GM23248 (cell line): ENCODE data around the gene FAM13C. TPM values are rescaled to one million over a fixed set of nuclear protein-coding genes. Genes with fewer than 3 reads are reported as not detected.

Experiments
- DNase-seq: peaks from one replicate; pipeline ENCODE4 v3.0.0-alpha.2; 2015
- H2AFZ ChIP-seq: fragments of 200-600 bp; sonication (generic); 2 replicates; pipeline ENCODE4 v1.6.1; 2016; ENCODE audit warnings: antibody characterized with exemption
- H3F3A ChIP-seq: fragments of 200-600 bp; sonication (generic); 2 replicates; pipeline ENCODE4 v1.6.1; 2016; ENCODE audit warnings: mild to moderate bottlenecking, antibody characterized with exemption, mixed run types; ENCODE audit not compliant: insufficient read depth
- H3K27ac ChIP-seq: fragments of 200-600 bp; sonication (generic); 2 replicates; pipeline ENCODE4 v1.5.1; 2016; ENCODE audit warnings: mild to moderate bottlenecking
- H3K27me3 ChIP-seq: fragments of 200-600 bp; sonication (generic); replicated peaks from 2 replicates; pipeline ENCODE4 v1.6.1; 2016; ENCODE audit warnings: mild to moderate bottlenecking; ENCODE audit not compliant: insufficient read depth
- H3K36me3 ChIP-seq: fragments of 200-600 bp; sonication (generic); 2 replicates; pipeline ENCODE4 v1.6.1; 2016; ENCODE audit warnings: low read depth, mild to moderate bottlenecking
- H3K4me1 ChIP-seq: fragments of 200-600 bp; sonication (generic); 2 replicates; pipeline ENCODE4 v1.6.1; 2016; ENCODE audit warnings: mild to moderate bottlenecking; ENCODE audit not compliant: insufficient read depth
- H3K4me2 ChIP-seq: fragments of 200-600 bp; sonication (generic); one replicate; pipeline ENCODE4 v1.6.1; 2016; ENCODE audit warnings: mild to moderate bottlenecking; ENCODE audit not compliant: unreplicated experiment
- H3K4me3 ChIP-seq: fragments of 200-600 bp; sonication (generic); 2 replicates; pipeline ENCODE4 v1.5.1; 2016; ENCODE audit warnings: mild to moderate bottlenecking
- H3K79me2 ChIP-seq: fragments of 200-600 bp; sonication (generic); 2 replicates; pipeline ENCODE4 v1.6.1; 2016; ENCODE audit warnings: mild to moderate bottlenecking; ENCODE audit not compliant: insufficient read depth
- H3K9ac ChIP-seq: fragments of 200-600 bp; sonication (generic); 2 replicates; pipeline ENCODE4 v1.6.1; 2016; ENCODE audit warnings: mild to moderate bottlenecking
- H3K9me2 ChIP-seq: fragments of 200-600 bp; sonication (generic); 2 replicates; pipeline ENCODE4 v1.6.1; 2016; ENCODE audit warnings: mixed run types, mild to moderate bottlenecking, moderate library complexity; ENCODE audit not compliant: insufficient read depth
- H3K9me3 ChIP-seq: fragments of 200-600 bp; sonication (generic); one replicate; pipeline ENCODE4 v1.6.1; 2017; ENCODE audit warnings: low read depth
- H4K20me1 ChIP-seq: fragments of 200-600 bp; sonication (generic); 2 replicates; pipeline ENCODE4 v1.6.0; 2016; ENCODE audit not compliant: insufficient read depth
- EZH2 ChIP-seq: fragments of 200-600 bp; sonication (generic); IDR thresholded peaks from 2 replicates; pipeline ENCODE4 v1.6.1; 2018; ENCODE audit warnings: antibody characterized with exemption, mild to moderate bottlenecking; ENCODE audit not compliant: insufficient read depth, poor library complexity, severe bottlenecking
- EZH2phosphoT487 ChIP-seq: fragments of 200-600 bp; sonication (generic); IDR thresholded peaks from 2 replicates; pipeline ENCODE4 v1.6.1; 2018; ENCODE audit warnings: antibody characterized with exemption, moderate library complexity, mild to moderate bottlenecking, low read depth; ENCODE audit not compliant: insufficient read depth
- WGBS, 2 experiments: methylation state at CpG; one replicate each; pipeline ENCODE4 v1.1.6; 2015 to 2017; ENCODE audit warnings: low lambda C conversion rate in 2 of 2, low coverage in 1 of 2; ENCODE audit errors: missing lambda C conversion rate in 2 of 2; 5-methylcytosine and 5-hydroxymethylcytosine counted together
- in situ Hi-C: fragments of 300-500 bp; cut with MboI; formaldehyde crosslinking; loops from 2 replicates; pipeline ENCODE4 v1.15.0; 2020
- polyA plus RNA-seq: library from polyadenylated mRNA; unstranded; fragments of >200 nt; fragmentation: Nextera tagmentation; extraction: Ambion mirVana; gene quantifications from 2 replicates; pipeline ENCODE4 v1.2.1, GENCODE V29; 2016
- total RNA-seq: library from RNA; depleted of rRNA; stranded (reverse); fragments of >200 nt; shearing (Covaris generic); gene quantifications from 2 replicates; pipeline ENCODE4 v1.2.3, GENCODE V29; 2014

The FAM13C gene
- total and polyA plus RNA-seq, 2 experiments from 2014 or later = 0.54 to 0.56 TPM

DNA sequence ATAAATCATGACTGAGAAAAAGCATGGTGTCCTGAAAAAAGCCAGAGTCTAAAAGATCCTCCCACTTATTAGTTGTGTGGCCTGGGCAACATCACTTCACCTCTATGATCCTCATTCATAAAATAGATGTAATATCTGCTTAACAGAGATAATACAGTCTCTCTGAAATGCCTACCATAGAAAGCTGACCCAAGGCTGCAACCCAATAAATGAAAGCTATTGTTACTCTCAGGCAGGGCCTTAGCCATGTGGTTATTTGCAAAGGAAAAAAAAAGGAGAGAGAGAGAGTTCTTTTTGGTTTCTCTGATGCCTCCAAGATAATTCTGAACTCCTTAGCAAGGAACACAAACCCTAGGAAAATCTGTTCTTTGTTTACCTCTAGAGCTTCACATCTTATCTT, 7.9 kb downstream of the FAM13C start:
- in situ Hi-C loops = no loop called here
- no peak overlapping the region for H3K9ac ChIP-seq
- no peaks in the 10 kb centered on the region for H3K4me1 ChIP-seq
- no peaks in the 10 kb centered on the region; the same call in 1 of the 2 replicates for H3K27me3 ChIP-seq
- no peaks in the 10 kb centered on the region for H3K79me2 ChIP-seq
- H3K4me2 ChIP-seq = no peak overlapping the region
- H3F3A ChIP-seq = no peaks in the 10 kb centered on the region
- DNase-seq = no peak
- no peaks in the 10 kb centered on the region for H4K20me1 ChIP-seq
- H3K27ac ChIP-seq = no peak overlapping the region
- no peaks in the 10 kb centered on the region for H3K9me2 ChIP-seq
- H3K9me3 ChIP-seq = no peaks in the 10 kb centered on the region
- no peak for TF ChIP-seq EZH2
- no peak for TF ChIP-seq EZH2phosphoT487
- H3K4me3 ChIP-seq = no peak overlapping the region
- H3K36me3 ChIP-seq = no peaks in the 10 kb centered on the region
- H2AFZ ChIP-seq = no peak overlapping the region

DNA sequence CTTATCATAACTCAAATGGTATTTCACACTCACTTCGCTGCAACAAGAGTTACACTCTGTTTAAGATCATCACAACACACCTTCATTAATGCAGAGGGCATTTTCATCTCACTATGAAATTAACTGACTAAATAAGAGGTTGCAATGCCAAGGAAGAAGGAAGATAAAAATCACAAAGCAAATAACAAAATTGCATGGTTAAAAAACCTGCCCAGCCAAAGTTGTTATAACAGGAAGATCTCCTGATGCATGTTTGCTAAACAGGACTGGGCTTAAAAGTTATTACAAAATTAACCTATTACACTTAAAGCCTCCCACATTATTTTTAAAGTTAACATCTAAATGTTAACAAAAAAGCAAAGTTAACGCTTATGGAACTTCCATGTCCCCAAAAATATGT, 11.8 kb downstream of the FAM13C start:
- Histone ChIP-seq H3K9me3 (no peaks in the 10 kb centered on the region), H3K36me3 (no peaks in the 10 kb centered on the region), H3F3A (no peaks in the 10 kb centered on the region), H3K4me3 (no peak overlapping the region), H3K4me1 (no peaks in the 10 kb centered on the region), H3K27me3 (no peaks in the 10 kb centered on the region), H3K79me2 (no peaks in the 10 kb centered on the region), H3K9me2 (no peaks in the 10 kb centered on the region), H2AFZ (no peak overlapping the region), H3K9ac (no peak overlapping the region), H4K20me1 (no peaks in the 10 kb centered on the region), H3K27ac (no peak overlapping the region), H3K4me2 (no peak overlapping the region)
- TF ChIP-seq EZH2phosphoT487 (no peak), EZH2 (no peak)
- 61 to 81% methylated on average over 2 of the region's 2 CpGs for WGBS, 2 experiments
- in situ Hi-C loops = no loop called here
- no peak for DNase-seq

DNA sequence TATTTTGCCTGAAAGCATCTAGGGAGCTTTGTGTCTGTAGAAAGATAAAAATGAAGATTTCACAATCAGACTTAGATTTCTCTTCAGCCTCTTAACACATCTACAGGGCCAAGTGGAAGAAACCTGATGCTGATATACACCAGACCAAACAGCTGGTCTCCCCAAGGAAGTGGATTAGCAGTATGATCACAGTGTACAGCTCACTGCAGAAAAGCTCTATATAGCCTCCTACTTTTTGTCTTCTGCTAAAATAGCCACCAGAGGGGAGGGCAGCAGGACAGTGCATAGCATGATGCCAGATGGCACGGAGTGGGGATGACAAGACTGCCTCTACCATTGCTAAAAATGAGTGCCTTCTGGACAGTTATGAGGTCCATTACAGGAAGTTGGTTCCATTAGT, 16.0 kb downstream of the FAM13C start:
- in situ Hi-C loops = no loop called here
- H3K9me3 ChIP-seq = no peaks in the 10 kb centered on the region
- no peak for DNase-seq
- no peaks in the 10 kb centered on the region for H3K27me3 ChIP-seq
- H3K79me2 ChIP-seq = no peaks in the 10 kb centered on the region
- TF ChIP-seq EZH2 (no peak), EZH2phosphoT487 (no peak)
- no peaks in the 10 kb centered on the region for H4K20me1 ChIP-seq
- H3K36me3 ChIP-seq = no peaks in the 10 kb centered on the region
- H2AFZ ChIP-seq = no peak overlapping the region
- H3K4me1 ChIP-seq = no peaks in the 10 kb centered on the region
- no peak overlapping the region for H3K4me2 ChIP-seq
- H3K4me3 ChIP-seq = no peak overlapping the region
- H3K9ac ChIP-seq = no peak overlapping the region
- H3K9me2 ChIP-seq = no peaks in the 10 kb centered on the region
- no peaks in the 10 kb centered on the region for H3F3A ChIP-seq
- WGBS, 2 experiments = 29 to 30% methylated on average over 1 of the region's 1 CpG
- no peak overlapping the region for H3K27ac ChIP-seq

DNA sequence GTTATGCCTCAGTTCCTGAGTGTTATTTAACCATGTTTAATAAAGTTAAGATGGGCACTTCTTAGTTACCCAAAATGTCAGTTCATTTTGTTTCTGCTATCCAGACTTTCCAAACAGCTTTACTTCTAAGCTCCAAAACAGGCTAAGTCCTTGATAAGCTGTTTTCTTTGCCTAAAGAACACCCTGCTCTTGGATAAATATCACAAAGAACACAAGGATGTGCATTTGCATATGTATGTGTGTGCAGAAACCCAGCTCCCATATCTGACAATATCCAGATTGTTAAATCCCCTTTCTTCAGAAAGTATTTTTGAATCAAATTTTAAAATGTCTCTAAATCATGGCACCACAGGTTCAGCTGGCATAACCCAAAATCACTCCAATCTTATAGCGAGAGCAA, 19.6 kb downstream of the FAM13C start:
- H3K9me3 ChIP-seq = no peaks in the 10 kb centered on the region
- no peak for TF ChIP-seq EZH2
- no peak for TF ChIP-seq EZH2phosphoT487
- H3K4me2 ChIP-seq = no peak overlapping the region
- no peak overlapping the region for H3K27ac ChIP-seq
- 0 out of 2 replicates have a peak, but pooled peaks cover 6% of the 10 kb centered on the region for H3F3A ChIP-seq
- no peak overlapping the region for H3K9ac ChIP-seq
- no peaks in the 10 kb centered on the region for H3K79me2 ChIP-seq
- WGBS, 2 experiments = 67 to 92% methylated on average over 1 of the region's 1 CpG
- no peaks in the 10 kb centered on the region for H3K9me2 ChIP-seq
- H3K27me3 ChIP-seq = no peaks in the 10 kb centered on the region
- no peak overlapping the region for H3K4me3 ChIP-seq
- H4K20me1 ChIP-seq = no peaks in the 10 kb centered on the region
- no peak for DNase-seq
- 0 out of 2 replicates have a peak, but pooled peaks cover 3% of the 10 kb centered on the region for H3K4me1 ChIP-seq
- H3K36me3 ChIP-seq = no peaks in the 10 kb centered on the region
- no peak overlapping the region for H2AFZ ChIP-seq
- in situ Hi-C loops = no loop called here

DNA sequence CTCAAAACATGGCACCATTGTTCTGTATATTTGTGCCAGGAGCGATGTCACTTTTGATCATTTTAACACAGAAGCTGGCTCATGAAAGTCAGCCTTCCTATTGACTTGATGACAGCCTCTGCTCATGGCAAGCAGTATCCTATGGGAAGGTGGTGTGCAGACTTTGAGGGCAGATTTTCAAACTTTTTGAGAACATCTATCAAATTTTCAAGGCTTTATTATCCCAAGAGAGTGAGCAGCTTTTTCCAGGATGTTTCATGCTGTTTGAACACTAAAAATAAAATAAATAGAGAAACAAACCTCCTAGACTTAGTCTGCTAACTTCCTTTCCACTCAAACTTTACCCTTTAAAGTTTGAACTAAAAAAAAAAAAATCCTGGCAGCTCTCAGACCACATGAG, 20.3 kb downstream of the FAM13C start:
- Histone ChIP-seq H3K79me2 (no peaks in the 10 kb centered on the region), H3K27ac (no peak overlapping the region), H3K9me3 (no peaks in the 10 kb centered on the region), H3K36me3 (no peaks in the 10 kb centered on the region), H3K4me3 (no peak overlapping the region), H3F3A (peaks cover 9% of the 10 kb centered on the region), H3K9ac (no peak overlapping the region), H2AFZ (no peak overlapping the region), H3K9me2 (no peaks in the 10 kb centered on the region), H4K20me1 (no peaks in the 10 kb centered on the region), H3K4me1 (peaks cover 8% of the 10 kb centered on the region), H3K27me3 (no peaks in the 10 kb centered on the region), H3K4me2 (no peak overlapping the region)
- TF ChIP-seq EZH2phosphoT487 (no peak), EZH2 (no peak)
- in situ Hi-C loops = no loop called here
- 79 to 92% methylated on average over 1 of the region's 1 CpG for WGBS, 2 experiments
- DNase-seq = no peak
